Naive thymus-derived CD4-positive, alpha-beta T cell (primary cell): ENCODE results near the gene RPL12. TPM values are rescaled to one million over a fixed set of nuclear protein-coding genes. Genes with fewer than 3 reads are reported as not detected.
"Not testable (repeated sequence)": the region's sequence is repeated elsewhere in the genome, so short reads cannot be mapped to it uniquely, and the experiment has no call there.

Source experiments
- ATAC-seq: fragments of 150-1000 bp; cut with Tn5 transposase; 2 replicates; pipeline ENCODE4 v1.10.0; 2021; ENCODE audit warnings: mild to moderate bottlenecking, moderate library complexity
- CTCF ChIA-PET: fragments of 350-600 bp; sonication (Branson Sonifier 250); formaldehyde crosslinking; loops from one replicate; lab custom pipeline; 2021; ENCODE audit warnings: antibody characterized with exemption; lab: Charles Lee
- POLR2A ChIA-PET: fragments of 350-600 bp; sonication (Branson Sonifier 250); formaldehyde crosslinking; loops from one replicate; lab custom pipeline; 2021; ENCODE audit warnings: antibody characterized with exemption, inconsistent platforms; lab: Charles Lee
- DNase-seq, 9 donors: peaks; one replicate each; pipeline versions ENCODE4 v3.0.0 to v3.0.0-alpha.2; 2020 to 2022; ENCODE audit warnings: mixed read lengths in 1 of 9
- H3K27ac ChIP-seq: one replicate; pipeline ENCODE4 v1.7.0; 2013; ENCODE audit warnings: mild to moderate bottlenecking, low read depth, low read length, moderate library complexity
- H3K27me3 ChIP-seq, 2 donors: one replicate each; pipeline ENCODE4 v1.7.0; 2013; ENCODE audit warnings: low read length in 2 of 2, mild to moderate bottlenecking in 2 of 2, moderate library complexity in 2 of 2; ENCODE audit not compliant: control insufficient read depth in 2 of 2, insufficient read depth in 2 of 2
- H3K36me3 ChIP-seq, 3 experiments: 1 replicate in 2 of 3; 2 replicates in 1 of 3; pipeline ENCODE4 v1.7.0; 2013; ENCODE audit warnings: low read length in 3 of 3, mild to moderate bottlenecking in 3 of 3, moderate library complexity in 1 of 3; ENCODE audit not compliant: insufficient read depth in 3 of 3, control insufficient read depth in 2 of 3
- H3K4me1 ChIP-seq, 2 donors: one replicate each; pipeline ENCODE4 v1.7.0; 2013; ENCODE audit warnings: low read length in 2 of 2, mild to moderate bottlenecking in 2 of 2, moderate library complexity in 1 of 2; ENCODE audit not compliant: control insufficient read depth in 2 of 2, insufficient read depth in 2 of 2
- H3K4me3 ChIP-seq: 2 replicates; pipeline ENCODE4 v1.7.0; 2013; ENCODE audit warnings: mild to moderate bottlenecking, low read length
- H3K9me3 ChIP-seq, 3 experiments: 1 replicate in 2 of 3; 2 replicates in 1 of 3; pipeline ENCODE4 v1.7.0; 2013; ENCODE audit warnings: low read length in 3 of 3; ENCODE audit not compliant: control insufficient read depth in 2 of 3
- H3K27ac Mint-ChIP-seq, 9 donors: one replicate each; pipeline ENCODE4 v1.8.0; 2020 to 2022; ENCODE audit warnings: mixed read lengths in 9 of 9, mild to moderate bottlenecking in 8 of 9, moderate library complexity in 5 of 9, inconsistent platforms in 2 of 9
- H3K27me3 Mint-ChIP-seq, 5 donors: one replicate each; pipeline ENCODE4 v1.8.0; 2021 to 2022; ENCODE audit warnings: mixed read lengths in 5 of 5, mild to moderate bottlenecking in 1 of 5
- H3K36me3 Mint-ChIP-seq, 5 donors: one replicate each; pipeline ENCODE4 v1.8.0; 2020 to 2022; ENCODE audit warnings: mixed read lengths in 5 of 5, mild to moderate bottlenecking in 3 of 5, inconsistent platforms in 1 of 5
- H3K4me1 Mint-ChIP-seq, 7 donors: one replicate each; pipeline ENCODE4 v1.8.0; 2020 to 2022; ENCODE audit warnings: mixed read lengths in 7 of 7, mild to moderate bottlenecking in 3 of 7, inconsistent platforms in 1 of 7
- H3K4me3 Mint-ChIP-seq, 10 donors: one replicate each; pipeline ENCODE4 v1.8.0; 2020 to 2022; ENCODE audit warnings: mild to moderate bottlenecking in 10 of 10, mixed read lengths in 10 of 10, moderate library complexity in 6 of 10, inconsistent platforms in 2 of 10
- H3K9me3 Mint-ChIP-seq, 11 donors: one replicate each; pipeline ENCODE4 v1.8.0; 2020 to 2022; ENCODE audit warnings: mixed read lengths in 11 of 11, mild to moderate bottlenecking in 4 of 11, inconsistent platforms in 1 of 11, moderate library complexity in 1 of 11
- intact Hi-C, 2 donors: fragments of 100-400 bp; cut with micrococcal nuclease; formaldehyde crosslinking; loops; one replicate each; pipeline ENCODE4 v1.15.1; 2023
- polyA plus RNA-seq, 2 donors: library from polyadenylated mRNA; unstranded; fragments of 300-500 nt; fragmentation: Illumina TruSeq; gene quantifications; one replicate each; pipeline ENCODE4 v1.2.3, GENCODE V29; 2021
- total RNA-seq, 6 experiments: library from RNA in 5 of 6; stranded (reverse) in 5 of 6; gene quantifications; 1 replicate in 5 of 6; 2 replicates in 1 of 6; pipeline ENCODE4 v1.2.3 and lab custom pipeline; 2021 to 2026

The RPL12 gene
- total and polyA plus RNA-seq, 7 experiments from 2014 or later = 1,005 to 1,958 (median 1,896) TPM

- intact Hi-C loops = no loop called here
- Mint-ChIP-seq H3K4me1 (no peaks in the 10 kb centered on the region), H3K9me3 (no peaks in the 10 kb centered on the region), H3K27me3 (no peaks in the 10 kb centered on the region), H3K27ac (no peak overlapping the region), H3K36me3 (peaks cover 6 to 22% (median 11%) of the 10 kb centered on the region in 5 donors), H3K4me3 (no peak overlapping the region)
- DNase-seq (no peak), ATAC-seq (no peak)
- H3K27me3 ChIP-seq = no peaks in the 10 kb centered on the region
- no peak overlapping the region for H3K4me3 ChIP-seq
- CTCF ChIA-PET = no interaction called here
- no peak overlapping the region for H3K27ac ChIP-seq
- H3K36me3 ChIP-seq = peaks cover 0 to 9% (median 0%) of the 10 kb centered on the region in 3 experiments
- H3K9me3 ChIP-seq = no peaks in the 10 kb centered on the region
- no peaks in the 10 kb centered on the region for H3K4me1 ChIP-seq
- POLR2A ChIA-PET = no interaction called here
Measured at GRCh38 chr9:127473501-127473900, 22.3 kb upstream of the RPL12 start.

- Histone ChIP-seq H3K36me3 (peaks cover 0 to 18% (median 0%) of the 10 kb centered on the region in 3 experiments), H3K27ac (no peak overlapping the region), H3K4me3 (no peak overlapping the region), H3K4me1 (no peaks in the 10 kb centered on the region), H3K27me3 (no peaks in the 10 kb centered on the region), H3K9me3 (no peaks in the 10 kb centered on the region)
- no peak overlapping the region for H3K4me3 Mint-ChIP-seq
- no peak overlapping the region for H3K27ac Mint-ChIP-seq
- H3K9me3 Mint-ChIP-seq = peaks cover 0 to 1% (median 0%) of the 10 kb centered on the region in 11 donors
- H3K4me1 Mint-ChIP-seq = no peaks in the 10 kb centered on the region
- POLR2A ChIA-PET = no interaction called here
- intact Hi-C loops = no loop called here
- H3K36me3 Mint-ChIP-seq = peaks cover 12 to 31% (median 16%) of the 10 kb centered on the region in 5 donors
- no peaks in the 10 kb centered on the region for H3K27me3 Mint-ChIP-seq
- ATAC-seq = no peak
- no peak for DNase-seq
- CTCF ChIA-PET = no interaction called here
Measured at GRCh38 chr9:127470662-127471061, 19.5 kb upstream of the RPL12 start.

- no peaks in the 10 kb centered on the region for H3K4me1 ChIP-seq
- Mint-ChIP-seq H3K27me3 (no peaks in the 10 kb centered on the region), H3K36me3 (peaks cover 5 to 26% (median 12%) of the 10 kb centered on the region in 5 donors), H3K27ac (no peak overlapping the region), H3K9me3 (peaks cover 0 to 1% (median 0%) of the 10 kb centered on the region in 11 donors), H3K4me3 (no peak overlapping the region), H3K4me1 (no peaks in the 10 kb centered on the region)
- DNase-seq (no peak), ATAC-seq (no peak)
- CTCF ChIA-PET = no interaction called here
- H3K36me3 ChIP-seq = peaks cover 0 to 24% (median 5%) of the 10 kb centered on the region in 3 experiments
- intact Hi-C loops = no loop called here
- H3K27ac ChIP-seq = no peak overlapping the region
- POLR2A ChIA-PET = no interaction called here
- no peak overlapping the region for H3K4me3 ChIP-seq
- no peaks in the 10 kb centered on the region for H3K9me3 ChIP-seq
- no peaks in the 10 kb centered on the region for H3K27me3 ChIP-seq
Measured at GRCh38 chr9:127467621-127468020, 16.4 kb upstream of the RPL12 start.

- H3K27me3 Mint-ChIP-seq, H3K9me3 Mint-ChIP-seq, POLR2A ChIA-PET, H3K27ac ChIP-seq, H3K9me3 ChIP-seq, H3K4me1 ChIP-seq, H3K4me3 Mint-ChIP-seq, CTCF ChIA-PET, DNase-seq, H3K27me3 ChIP-seq, H3K4me3 ChIP-seq, H3K4me1 Mint-ChIP-seq, intact Hi-C loops: not testable (repeated sequence)
- H3K36me3 ChIP-seq = peaks cover 0 to 35% (median 10%) of the 10 kb centered on the region in 3 experiments
- H3K27ac Mint-ChIP-seq = peak overlapping the region in 1 of 9 donors; percentile 16
- ATAC-seq = peak; percentile 37
- H3K36me3 Mint-ChIP-seq = peaks cover 9 to 37% (median 20%) of the 10 kb centered on the region in 5 donors
Measured at GRCh38 chr9:127466407-127466917, 15.3 kb upstream of the RPL12 start.

- H3K36me3 Mint-ChIP-seq = peaks cover 9 to 42% (median 16%) of the 10 kb centered on the region in 5 donors
- ATAC-seq (no peak), DNase-seq (no peak)
- Histone ChIP-seq H3K36me3 (peaks cover 5 to 51% (median 10%) of the 10 kb centered on the region in 3 experiments), H3K27me3 (no peaks in the 10 kb centered on the region), H3K4me3 (no peak overlapping the region), H3K27ac (no peak overlapping the region), H3K9me3 (no peaks in the 10 kb centered on the region), H3K4me1 (no peaks in the 10 kb centered on the region)
- H3K27ac Mint-ChIP-seq = no peak overlapping the region
- H3K4me1 Mint-ChIP-seq = no peaks in the 10 kb centered on the region
- CTCF ChIA-PET = no interaction called here
- intact Hi-C loops = no loop called here
- peaks cover 0 to 1% (median 0%) of the 10 kb centered on the region in 11 donors for H3K9me3 Mint-ChIP-seq
- H3K4me3 Mint-ChIP-seq = no peak overlapping the region
- no peaks in the 10 kb centered on the region for H3K27me3 Mint-ChIP-seq
- POLR2A ChIA-PET = interaction anchor here (0.6 kb wide), 1 partner anchor 263 kb away, joined by 3 read pairs; no protein-coding TSS in a partner anchor
Measured at GRCh38 chr9:127463911-127464310, 12.7 kb upstream of the RPL12 start.

- Mint-ChIP-seq H3K4me3 (no peak overlapping the region), H3K36me3 (peaks cover 9 to 42% (median 16%) of the 10 kb centered on the region in 5 donors), H3K4me1 (no peaks in the 10 kb centered on the region), H3K9me3 (peaks cover 0 to 1% (median 0%) of the 10 kb centered on the region in 11 donors), H3K27ac (no peak overlapping the region), H3K27me3 (no peaks in the 10 kb centered on the region)
- Histone ChIP-seq H3K36me3 (peaks cover 5 to 52% (median 10%) of the 10 kb centered on the region in 3 experiments), H3K9me3 (no peaks in the 10 kb centered on the region), H3K4me3 (no peak overlapping the region), H3K4me1 (no peaks in the 10 kb centered on the region), H3K27ac (no peak overlapping the region), H3K27me3 (no peaks in the 10 kb centered on the region)
- intact Hi-C loops = no loop called here
- ChIA-PET POLR2A (interaction anchor here (0.8 kb wide), 1 partner anchor 523 kb away, joined by 5 read pairs; no protein-coding TSS in a partner anchor), CTCF (no interaction called here)
- no peak for DNase-seq
- no peak for ATAC-seq
Measured at GRCh38 chr9:127463382-127463781, 12.2 kb upstream of the RPL12 start.

GRCh38 chr9:127458921-127459320 lies 7.7 kb upstream of the RPL12 start:
- Mint-ChIP-seq H3K9me3 (no peaks in the 10 kb centered on the region), H3K36me3 (peaks cover 9 to 43% (median 16%) of the 10 kb centered on the region in 5 donors), H3K27ac (no peak overlapping the region), H3K27me3 (no peaks in the 10 kb centered on the region), H3K4me3 (no peak overlapping the region), H3K4me1 (peaks cover 0 to 9% (median 0%) of the 10 kb centered on the region in 7 donors)
- DNase-seq (no peak), ATAC-seq (no peak)
- no peaks in the 10 kb centered on the region for H3K27me3 ChIP-seq
- H3K36me3 ChIP-seq = peaks cover 5 to 50% (median 5%) of the 10 kb centered on the region in 3 experiments
- intact Hi-C loops = loop anchor here in 1 of 2 donors (10.0 kb wide), 1 partner anchor 654 kb away; the partner anchor contains the start of gene ZBTB43
- H3K4me1 ChIP-seq = no peaks in the 10 kb centered on the region
- no peak overlapping the region for H3K27ac ChIP-seq
- no peaks in the 10 kb centered on the region for H3K9me3 ChIP-seq
- POLR2A ChIA-PET = no interaction called here
- CTCF ChIA-PET = no interaction called here
- no peak overlapping the region for H3K4me3 ChIP-seq
